Body of pancreas (tissue), 4 donors: ENCODE results near the gene SNRPD3. TPM values are rescaled to one million over a fixed set of nuclear protein-coding genes. Genes with fewer than 3 reads are reported as not detected.

Source experiments
- ATAC-seq: fragments of 150-250 bp; one replicate; pipeline ENCODE4 v1.9.1; 2016
- DNase-seq, 4 donors: peaks; one replicate each; pipeline ENCODE4 v3.0.0-alpha.2; 2019
- H3K27ac ChIP-seq, 4 donors: fragments of 200-600 bp; sonication (generic); 1 replicate in 3 of 4; 2 replicates in 1 of 4; pipeline versions ENCODE4 v1.5.1 to v1.6.1; 2016 to 2019; ENCODE audit warnings: mild to moderate bottlenecking in 1 of 4, mixed read lengths in 1 of 4, moderate library complexity in 1 of 4
- H3K27me3 ChIP-seq, 2 donors: fragments of 200-600 bp; sonication (generic); one replicate each; pipeline ENCODE4 v1.6.0; 2016; ENCODE audit warnings: mild to moderate bottlenecking in 1 of 2
- H3K36me3 ChIP-seq, 2 donors: fragments of 200-600 bp; sonication (generic); replicated peaks in 1 of 2; 2 replicates each; pipeline ENCODE4 v1.5.1; 2016; ENCODE audit warnings: low read depth in 2 of 2; ENCODE audit not compliant: insufficient read depth in 1 of 2
- H3K4me1 ChIP-seq: fragments of 200-600 bp; sonication (generic); one replicate; pipeline ENCODE4 v1.6.0; 2016
- H3K4me3 ChIP-seq, 2 donors: fragments of 200-600 bp; sonication (generic); 1 replicate in 1 of 2; 2 replicates in 1 of 2; pipeline ENCODE4 v1.5.1; 2016 to 2019
- H3K9me3 ChIP-seq, 3 donors: fragments of 200-600 bp; sonication (generic); 1 replicate in 2 of 3; 2 replicates in 1 of 3; pipeline ENCODE4 v1.5.1; 2016
- CTCF ChIP-seq, 7 experiments: fragments of 450-650 bp in 4 of 7; fragments of 200-600 bp in 3 of 7; sonication (generic) in 3 of 7; IDR thresholded peaks; one replicate each; pipeline ENCODE4 v1.5.1; 2016 to 2019; ENCODE audit warnings: antibody characterized with exemption in 7 of 7
- POLR2A ChIP-seq, 3 donors: fragments of 450-650 bp; IDR thresholded peaks; one replicate each; pipeline ENCODE4 v1.6.1; 2016; ENCODE audit warnings: antibody characterized with exemption in 3 of 3, mild to moderate bottlenecking in 2 of 3
- WGBS, 2 donors: methylation state at CpG; one replicate each; pipeline ENCODE4 v1.1.5; 2017; 5-methylcytosine and 5-hydroxymethylcytosine counted together
- intact Hi-C: fragments of 100-400 bp; cut with DNase I; formaldehyde crosslinking; loops from one replicate; pipeline ENCODE4 v1.15.1; 2023
- total RNA-seq, 2 donors: library from RNA; depleted of rRNA; stranded (reverse); fragments of >200 nt; gene quantifications; one replicate each; pipeline ENCODE4 v1.1.0, GENCODE V29; 2016

The SNRPD3 gene
- total RNA-seq, 2 donors from 2014 or later, result 30.4 to 65.6 TPM

- intact Hi-C loops, result no loop called here
- ATAC-seq (peak; percentile 40), DNase-seq (peak in 2 of 4 donors; percentile 38 to 42)
- Histone ChIP-seq H3K9me3 (no peaks in the 10 kb centered on the region), H3K36me3 (no peaks in the 10 kb centered on the region), H3K27ac (peak overlapping the region in 1 of 4 donors; percentile 10), H3K4me3 (no peak overlapping the region), H3K4me1 (peaks cover 24% of the 10 kb centered on the region), H3K27me3 (no peaks in the 10 kb centered on the region)
- no peak for TF ChIP-seq CTCF (IDR thresholded peaks at IDR 0.05)
- no peak for TF ChIP-seq POLR2A (IDR thresholded peaks at IDR 0.05)
- 44 to 60% methylated on average over 1 to 3 of the region's 3 CpGs for WGBS, 2 donors
These were observed 39.5 kb upstream of the SNRPD3 start for GRCh38 chr22:24516301-24516737.

- Histone ChIP-seq H3K27ac (no peak overlapping the region), H3K4me1 (peaks cover 23% of the 10 kb centered on the region), H3K9me3 (no peaks in the 10 kb centered on the region), H3K36me3 (no peaks in the 10 kb centered on the region), H3K4me3 (no peak overlapping the region), H3K27me3 (no peaks in the 10 kb centered on the region)
- 97% methylated on average over 2 of the region's 2 CpGs; no CpG with 5 or more reads in 1 of the 2 donors for WGBS, 2 donors
- ATAC-seq (no peak), DNase-seq (no peak)
- TF ChIP-seq CTCF (IDR thresholded peaks at IDR 0.05), result no peak
- no peak for TF ChIP-seq POLR2A (IDR thresholded peaks at IDR 0.05)
- intact Hi-C loops, result no loop called here
These were observed 38.4 kb upstream of the SNRPD3 start for GRCh38 chr22:24517446-24517845.

- peaks cover 23% of the 10 kb centered on the region for H3K4me1 ChIP-seq
- TF ChIP-seq POLR2A (IDR thresholded peaks at IDR 0.05), result no peak
- TF ChIP-seq CTCF (IDR thresholded peaks at IDR 0.05), result no peak
- intact Hi-C loops, result no loop called here
- no peak overlapping the region for H3K27ac ChIP-seq
- no peak overlapping the region for H3K4me3 ChIP-seq
- no peaks in the 10 kb centered on the region for H3K27me3 ChIP-seq
- H3K9me3 ChIP-seq, result no peaks in the 10 kb centered on the region
- DNase-seq (no peak), ATAC-seq (no peak)
- no peaks in the 10 kb centered on the region for H3K36me3 ChIP-seq
- 85 to 89% methylated on average over 3 of the region's 3 CpGs for WGBS, 2 donors
These were observed 37.6 kb upstream of the SNRPD3 start for GRCh38 chr22:24518228-24518627.

- no peak for ATAC-seq
- DNase-seq, result no peak
- Histone ChIP-seq H3K27me3 (no peaks in the 10 kb centered on the region), H3K36me3 (no peaks in the 10 kb centered on the region), H3K27ac (no peak overlapping the region), H3K4me1 (peaks cover 22% of the 10 kb centered on the region), H3K4me3 (no peak overlapping the region), H3K9me3 (no peaks in the 10 kb centered on the region)
- intact Hi-C loops, result no loop called here
- no peak for TF ChIP-seq CTCF (IDR thresholded peaks at IDR 0.05)
- TF ChIP-seq POLR2A (IDR thresholded peaks at IDR 0.05), result no peak
- 75 to 82% methylated on average over 9 of the region's 9 CpGs for WGBS, 2 donors
These were observed 36.9 kb upstream of the SNRPD3 start for GRCh38 chr22:24518771-24519485.

- H3K9me3 ChIP-seq, result no peaks in the 10 kb centered on the region
- WGBS, 2 donors, result 70 to 90% methylated on average over 5 of the region's 5 CpGs
- TF ChIP-seq POLR2A (IDR thresholded peaks at IDR 0.05) (no peak), CTCF (IDR thresholded peaks at IDR 0.05) (no peak)
- intact Hi-C loops, result no loop called here
- peaks cover 20% of the 10 kb centered on the region for H3K4me1 ChIP-seq
- no peaks in the 10 kb centered on the region for H3K36me3 ChIP-seq
- H3K4me3 ChIP-seq, result no peak overlapping the region
- no peak for ATAC-seq
- no peak for DNase-seq
- H3K27me3 ChIP-seq, result no peaks in the 10 kb centered on the region
- no peak overlapping the region for H3K27ac ChIP-seq
These were observed 36.3 kb upstream of the SNRPD3 start for GRCh38 chr22:24519496-24519895.
